MM.1S (cell line): ENCODE measurements around the gene TOB1.

Experiments used
- DNase-seq: peaks from one replicate; pipeline ENCODE4 v3.0.0-alpha.2; 2015
- H2AFZ ChIP-seq: fragments of 300-600 bp; sonication (generic); 2 replicates; pipeline ENCODE4 v1.6.0; 2016; ENCODE audit warnings: antibody characterized with exemption, low read length
- H3F3A ChIP-seq: fragments of 300-600 bp; sonication (generic); 2 replicates; pipeline ENCODE4 v1.6.1; 2016; ENCODE audit warnings: mild to moderate bottlenecking, antibody characterized with exemption, low read length, moderate library complexity, mixed read lengths; ENCODE audit not compliant: insufficient read depth
- H3K27ac ChIP-seq: fragments of 300-600 bp; sonication (generic); 2 replicates; pipeline ENCODE4 v1.5.1; 2016; ENCODE audit warnings: mild to moderate bottlenecking, low read length
- H3K27me3 ChIP-seq: fragments of 300-600 bp; sonication (generic); replicated peaks from 2 replicates; pipeline ENCODE4 v1.6.0; 2016; ENCODE audit warnings: low read length; ENCODE audit not compliant: insufficient read depth
- H3K36me3 ChIP-seq: fragments of 300-600 bp; sonication (generic); replicated peaks from 2 replicates; pipeline ENCODE4 v1.6.1; 2016; ENCODE audit warnings: mild to moderate bottlenecking, low read length, mixed read lengths; ENCODE audit not compliant: insufficient read depth
- H3K4me1 ChIP-seq: fragments of 300-600 bp; sonication (generic); 2 replicates; pipeline ENCODE4 v1.6.1; 2016; ENCODE audit warnings: low read length, mixed read lengths
- H3K4me2 ChIP-seq: fragments of 300-600 bp; sonication (generic); 2 replicates; pipeline ENCODE4 v1.6.0; 2016; ENCODE audit warnings: low read depth, low read length
- H3K4me3 ChIP-seq: fragments of 300-600 bp; sonication (generic); 2 replicates; pipeline ENCODE4 v1.5.1; 2016; ENCODE audit warnings: low read length, mixed read lengths
- H3K79me2 ChIP-seq: fragments of 300-600 bp; sonication (generic); 2 replicates; pipeline ENCODE4 v1.6.1; 2016; ENCODE audit warnings: mixed run types, low read length, mixed read lengths
- H3K9ac ChIP-seq: fragments of 300-600 bp; sonication (generic); 2 replicates; pipeline ENCODE4 v1.6.1; 2016; ENCODE audit warnings: low read length, mixed read lengths
- H3K9me2 ChIP-seq: fragments of 300-600 bp; sonication (generic); replicated peaks from 2 replicates; pipeline ENCODE4 v1.6.1; 2016; ENCODE audit warnings: mild to moderate bottlenecking, low read length, mixed read lengths; ENCODE audit not compliant: insufficient read depth
- H3K9me3 ChIP-seq: fragments of 300-600 bp; sonication (generic); replicated peaks from 2 replicates; pipeline ENCODE4 v1.6.1; 2016; ENCODE audit warnings: mild to moderate bottlenecking, low read length, mixed read lengths; ENCODE audit not compliant: insufficient read depth
- H4K20me1 ChIP-seq: fragments of 300-600 bp; sonication (generic); 2 replicates; pipeline ENCODE4 v1.6.1; 2016; ENCODE audit warnings: mild to moderate bottlenecking, low read length, moderate library complexity, mixed read lengths; ENCODE audit not compliant: insufficient read depth
- CTCF ChIP-seq: fragments of 300-600 bp; sonication (generic); IDR thresholded peaks from 2 replicates; pipeline ENCODE4 v1.5.1; 2016; ENCODE audit warnings: antibody characterized with exemption, low read length, mixed read lengths
- EZH2 ChIP-seq: fragments of 300-600 bp; sonication (generic); optimal IDR thresholded peaks from 2 replicates; pipeline ENCODE3; 2017; ENCODE audit warnings: low read depth, mild to moderate bottlenecking, antibody characterized with exemption, low read length, mixed read lengths
- EZH2phosphoT487 ChIP-seq: fragments of 300-600 bp; sonication (generic); IDR thresholded peaks from 2 replicates; pipeline ENCODE4 v1.6.1; 2018; ENCODE audit warnings: antibody characterized with exemption, low read length

The TOB1 gene

DNA sequence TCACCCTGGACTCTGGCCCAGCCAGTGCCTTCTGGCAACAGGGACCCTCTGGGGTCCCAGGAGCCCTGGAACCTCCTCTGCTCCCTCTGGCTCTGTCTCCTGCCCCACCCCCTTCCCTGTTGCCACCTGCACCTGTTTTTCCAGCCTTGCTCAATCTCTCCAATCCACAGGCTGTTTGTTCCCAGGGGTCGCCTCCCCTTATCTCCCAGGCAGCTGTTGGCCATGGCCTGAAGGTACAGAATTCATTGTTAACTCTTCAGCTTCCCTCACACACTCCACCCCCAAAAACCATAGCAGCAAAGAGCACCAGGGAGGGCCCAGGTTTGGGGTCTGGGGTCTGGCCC, 39.3 kb upstream of the TOB1 start:
- H3K36me3 ChIP-seq, result no peaks in the 10 kb centered on the region
- no peaks in the 10 kb centered on the region for H3K79me2 ChIP-seq
- H2AFZ ChIP-seq, result no peak overlapping the region
- H3K9ac ChIP-seq, result no peak overlapping the region
- peaks cover 14% of the 10 kb centered on the region for H3K4me1 ChIP-seq
- no peaks in the 10 kb centered on the region for H4K20me1 ChIP-seq
- no peak overlapping the region for H3K27ac ChIP-seq
- no peak overlapping the region for H3K4me2 ChIP-seq
- no peak overlapping the region for H3K4me3 ChIP-seq
- H3K9me3 ChIP-seq, result no peaks in the 10 kb centered on the region
- no peaks in the 10 kb centered on the region for H3K27me3 ChIP-seq
- no peaks in the 10 kb centered on the region for H3K9me2 ChIP-seq
- DNase-seq, result no peak
- peaks cover 5% of the 10 kb centered on the region; the same call in 1 of the 2 replicates for H3F3A ChIP-seq
- TF ChIP-seq EZH2phosphoT487 (no peak), EZH2 (no peak), CTCF (no peak)

- no peak for DNase-seq
- no peak overlapping the region for H3K4me3 ChIP-seq
- H3K36me3 ChIP-seq, result no peaks in the 10 kb centered on the region
- no peak for TF ChIP-seq EZH2phosphoT487
- no peak for TF ChIP-seq CTCF
- TF ChIP-seq EZH2, result no peak
- no peaks in the 10 kb centered on the region for H3K27me3 ChIP-seq
- H3K4me1 ChIP-seq, result peaks cover 14% of the 10 kb centered on the region
- H3K79me2 ChIP-seq, result no peaks in the 10 kb centered on the region
- no peaks in the 10 kb centered on the region for H4K20me1 ChIP-seq
- H3K9me3 ChIP-seq, result no peaks in the 10 kb centered on the region
- no peak overlapping the region for H3K4me2 ChIP-seq
- H3F3A ChIP-seq, result peaks cover 5% of the 10 kb centered on the region; the same call in 1 of the 2 replicates
- no peaks in the 10 kb centered on the region for H3K9me2 ChIP-seq
- no peak overlapping the region for H3K27ac ChIP-seq
- H3K9ac ChIP-seq, result no peak overlapping the region
- no peak overlapping the region for H2AFZ ChIP-seq
Observed at GRCh38 chr17:50904518-50905459, 38.6 kb upstream of the TOB1 start.

DNA sequence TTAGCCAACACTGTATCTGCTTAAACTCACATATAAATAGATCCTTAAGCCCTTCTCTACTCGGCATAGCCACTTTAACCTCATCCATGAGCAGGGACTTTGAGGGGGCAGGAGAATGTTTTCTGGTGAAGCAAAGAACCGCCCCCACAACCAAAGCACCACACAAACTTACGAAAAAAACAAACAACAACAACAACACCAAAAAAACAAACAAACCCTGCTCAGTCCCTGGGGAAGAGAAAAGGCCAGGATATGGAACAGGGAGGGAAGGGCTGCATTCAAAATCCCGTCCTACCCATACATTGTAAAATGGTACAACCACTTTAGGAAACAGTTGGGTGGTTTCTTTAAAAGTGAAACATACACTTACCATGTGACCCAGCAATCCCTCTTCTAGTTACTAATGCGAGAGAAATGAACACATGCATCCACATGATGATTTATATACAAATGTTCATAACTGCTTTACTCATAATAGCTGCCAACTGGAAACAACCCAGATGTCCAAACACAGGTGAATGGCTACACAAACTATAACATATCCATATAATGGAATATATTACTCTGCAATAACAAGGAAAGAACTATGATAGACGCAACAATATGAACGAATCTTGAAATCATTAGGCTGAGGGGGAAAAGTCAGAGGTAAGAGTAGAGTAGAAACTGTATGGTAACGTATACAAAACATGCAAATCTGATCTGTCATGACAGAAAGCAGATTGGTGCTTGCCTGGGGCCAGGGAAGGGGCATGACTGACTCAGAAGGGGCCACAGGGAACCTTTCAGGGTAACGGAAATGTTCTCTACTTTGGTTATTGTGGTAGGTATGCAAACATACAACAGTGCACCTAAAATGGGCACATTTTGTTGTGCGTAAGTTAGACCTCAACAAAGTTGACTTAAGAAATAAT, 37.7 kb upstream of the TOB1 start:
- H3K9me2 ChIP-seq, result no peaks in the 10 kb centered on the region
- DNase-seq, result no peak
- H3K4me3 ChIP-seq, result no peak overlapping the region
- peaks cover 5% of the 10 kb centered on the region; the same call in 1 of the 2 replicates for H3F3A ChIP-seq
- H4K20me1 ChIP-seq, result no peaks in the 10 kb centered on the region
- H2AFZ ChIP-seq, result no peak overlapping the region
- TF ChIP-seq EZH2phosphoT487 (no peak), EZH2 (no peak), CTCF (no peak)
- H3K27ac ChIP-seq, result no peak overlapping the region
- H3K79me2 ChIP-seq, result no peaks in the 10 kb centered on the region
- no peaks in the 10 kb centered on the region for H3K36me3 ChIP-seq
- no peaks in the 10 kb centered on the region for H3K27me3 ChIP-seq
- peaks cover 14% of the 10 kb centered on the region for H3K4me1 ChIP-seq
- no peak overlapping the region for H3K4me2 ChIP-seq
- H3K9ac ChIP-seq, result no peak overlapping the region
- no peaks in the 10 kb centered on the region for H3K9me3 ChIP-seq
